Measurements from ENCODE around the gene TMEM272.

The TMEM272 gene

DNA sequence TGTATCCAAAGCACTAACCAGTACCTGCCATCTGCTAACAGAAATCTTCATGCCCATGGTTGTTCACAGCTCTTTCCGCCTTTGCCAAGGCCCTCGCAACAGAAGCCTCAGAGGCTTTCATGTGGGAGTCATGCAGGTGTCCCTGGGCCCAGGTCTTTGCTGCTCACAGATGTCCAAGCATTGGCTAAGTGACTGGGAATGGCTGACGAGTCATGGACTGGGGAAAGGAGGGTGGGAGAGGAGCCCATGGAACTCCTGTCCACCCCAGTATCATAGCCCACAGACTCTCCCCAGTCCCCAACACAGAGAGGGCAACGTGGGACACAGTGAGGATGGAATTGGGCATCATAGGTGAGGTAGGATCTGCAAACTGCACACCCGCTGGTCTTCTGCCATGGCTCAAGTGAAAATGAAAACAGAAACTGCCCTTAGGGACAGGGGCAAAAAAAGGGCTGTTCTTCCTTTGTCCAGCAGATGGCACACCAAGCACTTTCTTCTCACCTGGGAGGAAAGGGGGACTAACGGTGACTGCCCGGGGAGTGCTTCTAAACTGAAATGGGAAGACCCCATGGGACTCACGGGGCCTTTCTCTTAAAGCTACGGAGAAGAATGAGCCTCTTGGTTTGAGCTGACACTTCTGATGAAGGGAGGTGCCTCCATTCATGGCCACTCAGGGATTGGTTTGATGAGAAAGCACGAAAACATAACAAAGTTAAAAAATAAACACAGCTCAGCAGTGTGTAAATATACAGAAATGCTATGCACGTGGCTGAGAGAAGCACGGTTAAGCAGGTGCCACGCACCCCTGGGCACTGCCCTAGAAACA, 29.9 kb downstream of the TMEM272 start (continued):
- TF ChIP-seq ISL1 (CRISPR knock-in tag; IDR thresholded peaks at IDR 0.05) = no peak
- TF ChIP-seq TOX (CRISPR knock-in tag; IDR thresholded peaks at IDR 0.05; ENCODE audit: borderline replicate concordance) = no peak
- no peak for TF ChIP-seq SNAI2 (CRISPR knock-in tag; IDR thresholded peaks at IDR 0.05)
- TF ChIP-seq CSRNP3 (CRISPR knock-in tag; IDR thresholded peaks at IDR 0.05) = no peak
- TF ChIP-seq RARB (CRISPR knock-in tag; IDR thresholded peaks at IDR 0.05) = no peak
- TF ChIP-seq ARNTL (CRISPR knock-in tag; IDR thresholded peaks at IDR 0.05; ENCODE audit: borderline replicate concordance, low read depth) = no peak
- no peak for TF ChIP-seq ZFP30 (CRISPR knock-in tag; IDR thresholded peaks at IDR 0.05)
- TF ChIP-seq ZC3H10 (CRISPR knock-in tag; IDR thresholded peaks at IDR 0.05) = no peak

- no peak for TF ChIP-seq TOX (CRISPR knock-in tag; IDR thresholded peaks at IDR 0.05; ENCODE audit: borderline replicate concordance)
- TF ChIP-seq SNAI2 (CRISPR knock-in tag; IDR thresholded peaks at IDR 0.05) = no peak
- TF ChIP-seq TCF4 (CRISPR knock-in tag; IDR thresholded peaks at IDR 0.05; ENCODE audit: borderline replicate concordance) = no peak
- TF ChIP-seq TSHZ2 (CRISPR knock-in tag; IDR thresholded peaks at IDR 0.05) = no peak
- no peak for TF ChIP-seq CREB5 (CRISPR knock-in tag; IDR thresholded peaks at IDR 0.05; ENCODE audit: low read depth)
- no peak for TF ChIP-seq ZFP3 (CRISPR knock-in tag; IDR thresholded peaks at IDR 0.05)
- no peak for TF ChIP-seq PPARA (CRISPR knock-in tag; IDR thresholded peaks at IDR 0.05; ENCODE audit: borderline replicate concordance)
- no peak for TF ChIP-seq RARB (CRISPR knock-in tag; IDR thresholded peaks at IDR 0.05)
- no peak for TF ChIP-seq ZFP30 (CRISPR knock-in tag; IDR thresholded peaks at IDR 0.05)
- no peak for TF ChIP-seq ZNF565 (CRISPR knock-in tag; conservative IDR thresholded peaks at IDR 0.05; ENCODE audit: low read depth)
- TF ChIP-seq OSR1 (CRISPR knock-in tag; IDR thresholded peaks at IDR 0.05) = no peak
- TF ChIP-seq GLIS3 (CRISPR knock-in tag; IDR thresholded peaks at IDR 0.05) = no peak
- no peak for TF ChIP-seq ZNF70 (CRISPR knock-in tag; IDR thresholded peaks at IDR 0.05)
- TF ChIP-seq CSRNP3 (CRISPR knock-in tag; IDR thresholded peaks at IDR 0.05) = no peak
- no peak for ATAC-seq
These were observed 30.9 kb downstream of the TMEM272 start for GRCh38 chr13:51814071-51814470.

DNA sequence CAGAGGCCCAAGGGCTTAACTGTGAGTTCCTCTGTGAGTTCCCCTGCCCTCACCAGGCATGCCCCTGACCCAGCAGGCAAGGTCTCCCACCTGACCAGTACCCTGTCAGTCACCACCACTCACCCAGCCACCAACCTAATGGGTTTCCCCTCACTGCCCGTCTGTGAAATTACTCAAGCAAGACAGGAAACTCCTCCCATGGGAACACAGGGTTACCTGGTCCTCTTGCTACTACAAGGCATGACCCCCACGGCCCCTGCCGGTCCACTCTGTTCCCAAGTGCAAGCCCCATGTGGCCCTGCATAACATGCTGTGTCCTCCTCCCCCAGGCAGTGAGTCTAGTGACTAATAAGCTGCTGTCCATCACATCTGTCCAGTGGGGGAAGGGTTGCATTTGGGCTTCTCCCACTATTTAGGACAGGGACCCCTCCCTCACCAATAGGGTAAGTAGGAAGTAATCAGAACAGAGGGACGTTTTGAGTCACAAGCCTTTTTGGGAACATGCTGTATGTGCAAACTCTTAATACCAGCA, 33.0 kb downstream of the TMEM272 start:
- no peak for ATAC-seq
- TF ChIP-seq TCF4 (CRISPR knock-in tag; IDR thresholded peaks at IDR 0.05; ENCODE audit: borderline replicate concordance) (no peak), GLIS3 (CRISPR knock-in tag; IDR thresholded peaks at IDR 0.05) (no peak), ZC3H10 (CRISPR knock-in tag; IDR thresholded peaks at IDR 0.05) (no peak), ZNF70 (CRISPR knock-in tag; IDR thresholded peaks at IDR 0.05) (no peak), ZNF565 (CRISPR knock-in tag; conservative IDR thresholded peaks at IDR 0.05; ENCODE audit: low read depth) (no peak), ZFP3 (CRISPR knock-in tag; IDR thresholded peaks at IDR 0.05) (no peak), TOX (CRISPR knock-in tag; IDR thresholded peaks at IDR 0.05; ENCODE audit: borderline replicate concordance) (no peak), ZNF8 (CRISPR knock-in tag; IDR thresholded peaks at IDR 0.05) (no peak)

- TF ChIP-seq RARB (CRISPR knock-in tag; IDR thresholded peaks at IDR 0.05) (no peak), GLIS3 (CRISPR knock-in tag; IDR thresholded peaks at IDR 0.05) (no peak), CSRNP3 (CRISPR knock-in tag; IDR thresholded peaks at IDR 0.05) (no peak), CREB5 (CRISPR knock-in tag; IDR thresholded peaks at IDR 0.05; ENCODE audit: low read depth) (no peak), OSR1 (CRISPR knock-in tag; IDR thresholded peaks at IDR 0.05) (no peak), ZNF8 (CRISPR knock-in tag; IDR thresholded peaks at IDR 0.05) (no peak), TOX (CRISPR knock-in tag; IDR thresholded peaks at IDR 0.05; ENCODE audit: borderline replicate concordance) (no peak), ZFP30 (CRISPR knock-in tag; IDR thresholded peaks at IDR 0.05) (no peak), ARNTL (CRISPR knock-in tag; IDR thresholded peaks at IDR 0.05; ENCODE audit: borderline replicate concordance, low read depth) (no peak), ZNF70 (CRISPR knock-in tag; IDR thresholded peaks at IDR 0.05) (no peak)
- ATAC-seq = no peak
These were observed 33.9 kb downstream of the TMEM272 start for GRCh38 chr13:51811046-51811445.
